ENCODE results near the gene AHNAK2.
"Not testable (repeated sequence)": the region's sequence is repeated elsewhere in the genome, so short reads cannot be mapped to it uniquely, and the experiment has no call there.

DNA sequence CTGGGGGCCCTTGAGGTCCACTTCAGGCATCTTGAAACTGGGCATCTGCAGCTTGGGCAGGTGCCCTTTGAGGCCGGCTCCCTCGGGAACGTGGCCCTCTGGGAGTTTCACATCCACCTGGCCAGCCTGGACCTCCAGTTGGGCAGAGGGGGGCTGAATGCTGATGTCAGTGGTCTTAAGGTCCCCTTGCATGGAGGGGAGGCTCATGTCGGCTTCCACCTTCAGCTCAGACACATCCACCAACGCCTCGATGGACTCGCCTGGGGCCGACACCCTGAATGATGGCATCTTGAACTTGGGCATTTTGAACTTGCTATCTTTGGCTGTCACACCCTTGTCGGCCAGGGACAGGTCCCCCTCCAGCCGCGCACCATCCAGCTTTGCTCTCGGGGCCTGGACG is 31.0 kb downstream of the AHNAK2 start:
- TF ChIP-seq POLR2AphosphoS5 (IDR thresholded peaks at IDR 0.05; ENCODE audit: low read depth, low read length): not testable (repeated sequence)
- TF ChIP-seq, protein P1, sequence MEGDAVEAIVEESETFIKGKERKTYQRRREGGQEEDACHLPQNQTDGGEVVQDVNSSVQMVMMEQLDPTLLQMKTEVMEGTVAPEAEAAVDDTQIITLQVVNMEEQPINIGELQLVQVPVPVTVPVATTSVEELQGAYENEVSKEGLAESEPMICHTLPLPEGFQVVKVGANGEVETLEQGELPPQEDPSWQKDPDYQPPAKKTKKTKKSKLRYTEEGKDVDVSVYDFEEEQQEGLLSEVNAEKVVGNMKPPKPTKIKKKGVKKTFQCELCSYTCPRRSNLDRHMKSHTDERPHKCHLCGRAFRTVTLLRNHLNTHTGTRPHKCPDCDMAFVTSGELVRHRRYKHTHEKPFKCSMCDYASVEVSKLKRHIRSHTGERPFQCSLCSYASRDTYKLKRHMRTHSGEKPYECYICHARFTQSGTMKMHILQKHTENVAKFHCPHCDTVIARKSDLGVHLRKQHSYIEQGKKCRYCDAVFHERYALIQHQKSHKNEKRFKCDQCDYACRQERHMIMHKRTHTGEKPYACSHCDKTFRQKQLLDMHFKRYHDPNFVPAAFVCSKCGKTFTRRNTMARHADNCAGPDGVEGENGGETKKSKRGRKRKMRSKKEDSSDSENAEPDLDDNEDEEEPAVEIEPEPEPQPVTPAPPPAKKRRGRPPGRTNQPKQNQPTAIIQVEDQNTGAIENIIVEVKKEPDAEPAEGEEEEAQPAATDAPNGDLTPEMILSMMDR (IDR thresholded peaks at IDR 0.05): not testable (repeated sequence)
- TF ChIP-seq, protein P2, sequence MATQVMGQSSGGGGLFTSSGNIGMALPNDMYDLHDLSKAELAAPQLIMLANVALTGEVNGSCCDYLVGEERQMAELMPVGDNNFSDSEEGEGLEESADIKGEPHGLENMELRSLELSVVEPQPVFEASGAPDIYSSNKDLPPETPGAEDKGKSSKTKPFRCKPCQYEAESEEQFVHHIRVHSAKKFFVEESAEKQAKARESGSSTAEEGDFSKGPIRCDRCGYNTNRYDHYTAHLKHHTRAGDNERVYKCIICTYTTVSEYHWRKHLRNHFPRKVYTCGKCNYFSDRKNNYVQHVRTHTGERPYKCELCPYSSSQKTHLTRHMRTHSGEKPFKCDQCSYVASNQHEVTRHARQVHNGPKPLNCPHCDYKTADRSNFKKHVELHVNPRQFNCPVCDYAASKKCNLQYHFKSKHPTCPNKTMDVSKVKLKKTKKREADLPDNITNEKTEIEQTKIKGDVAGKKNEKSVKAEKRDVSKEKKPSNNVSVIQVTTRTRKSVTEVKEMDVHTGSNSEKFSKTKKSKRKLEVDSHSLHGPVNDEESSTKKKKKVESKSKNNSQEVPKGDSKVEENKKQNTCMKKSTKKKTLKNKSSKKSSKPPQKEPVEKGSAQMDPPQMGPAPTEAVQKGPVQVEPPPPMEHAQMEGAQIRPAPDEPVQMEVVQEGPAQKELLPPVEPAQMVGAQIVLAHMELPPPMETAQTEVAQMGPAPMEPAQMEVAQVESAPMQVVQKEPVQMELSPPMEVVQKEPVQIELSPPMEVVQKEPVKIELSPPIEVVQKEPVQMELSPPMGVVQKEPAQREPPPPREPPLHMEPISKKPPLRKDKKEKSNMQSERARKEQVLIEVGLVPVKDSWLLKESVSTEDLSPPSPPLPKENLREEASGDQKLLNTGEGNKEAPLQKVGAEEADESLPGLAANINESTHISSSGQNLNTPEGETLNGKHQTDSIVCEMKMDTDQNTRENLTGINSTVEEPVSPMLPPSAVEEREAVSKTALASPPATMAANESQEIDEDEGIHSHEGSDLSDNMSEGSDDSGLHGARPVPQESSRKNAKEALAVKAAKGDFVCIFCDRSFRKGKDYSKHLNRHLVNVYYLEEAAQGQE (IDR thresholded peaks at IDR 0.05; ENCODE audit: insufficient read depth in 1 of 2, low read depth in 2 of 2, low read length in 1 of 2): not testable (repeated sequence)
